Stimulated activated CD4-positive, alpha-beta T cell treated with anti-CD3 and anti-CD28 coated beads, Interleukin-12 subunit alpha, Interleukin-12 subunit beta, amount 100 ng/mL, for 4 hours (primary cell): ENCODE measurements around the gene ERI2.
A peak's percentile ranks its signal among the peaks of the same experiment; 100 is the strongest.
"Not testable (repeated sequence)": the region's sequence is repeated elsewhere in the genome, so short reads cannot be mapped to it uniquely, and the experiment has no call there.

Source experiments
- DNase-seq: peaks from one replicate; pipeline ENCODE4 v3.0.0-alpha.2; 2020

The ERI2 gene

GRCh38 chr16:20764448-20764847 lies 41.8 kb downstream of the ERI2 start:
- not testable (repeated sequence) for DNase-seq

GRCh38 chr16:20763461-20764232 lies 42.6 kb downstream of the ERI2 start, which contains the start of gene ACSM3:
TSS of gene ACSM3 (plus strand) at chr16:20764014. CDS start at chr16:20770035, 6,021 bp downstream.
- DNase-seq = peak; percentile 30

- no peak for DNase-seq
These were observed 43.7 kb downstream of the ERI2 start for GRCh38 chr16:20762404-20763123.

- no peak for DNase-seq
These were observed 45.1 kb downstream of the ERI2 start for GRCh38 chr16:20761175-20761574.

- no peak for DNase-seq
These were observed 45.9 kb downstream of the ERI2 start for GRCh38 chr16:20760346-20760745.

- DNase-seq = not testable (repeated sequence)
These were observed 50.5 kb downstream of the ERI2 start for GRCh38 chr16:20755799-20756198.

- no peak for DNase-seq
These were observed 51.0 kb downstream of the ERI2 start for GRCh38 chr16:20755238-20755637.

- no peak for DNase-seq
These were observed 52.5 kb downstream of the ERI2 start for GRCh38 chr16:20753727-20754126.

- DNase-seq = no peak
These were observed 55.7 kb downstream of the ERI2 start for GRCh38 chr16:20750558-20750957.

- DNase-seq = no peak
These were observed 56.8 kb downstream of the ERI2 start for GRCh38 chr16:20749474-20749873.

- DNase-seq = no peak
These were observed 59.0 kb downstream of the ERI2 start for GRCh38 chr16:20747030-20747816.

- no peak for DNase-seq
These were observed 59.8 kb downstream of the ERI2 start for GRCh38 chr16:20746461-20746860.
